HG02973 (cell line): ENCODE results near the gene GPC1.
"Not testable (repeated sequence)": the region's sequence is repeated elsewhere in the genome, so short reads cannot be mapped to it uniquely, and the experiment has no call there.

Experiments used
- ATAC-seq: cut with Tn5 transposase; IDR thresholded peaks from one replicate; pipeline ENCODE4 v1.9.1; 2021; ENCODE audit warnings: moderate library complexity; ENCODE audit not compliant: unreplicated experiment

The GPC1 gene, protein sequence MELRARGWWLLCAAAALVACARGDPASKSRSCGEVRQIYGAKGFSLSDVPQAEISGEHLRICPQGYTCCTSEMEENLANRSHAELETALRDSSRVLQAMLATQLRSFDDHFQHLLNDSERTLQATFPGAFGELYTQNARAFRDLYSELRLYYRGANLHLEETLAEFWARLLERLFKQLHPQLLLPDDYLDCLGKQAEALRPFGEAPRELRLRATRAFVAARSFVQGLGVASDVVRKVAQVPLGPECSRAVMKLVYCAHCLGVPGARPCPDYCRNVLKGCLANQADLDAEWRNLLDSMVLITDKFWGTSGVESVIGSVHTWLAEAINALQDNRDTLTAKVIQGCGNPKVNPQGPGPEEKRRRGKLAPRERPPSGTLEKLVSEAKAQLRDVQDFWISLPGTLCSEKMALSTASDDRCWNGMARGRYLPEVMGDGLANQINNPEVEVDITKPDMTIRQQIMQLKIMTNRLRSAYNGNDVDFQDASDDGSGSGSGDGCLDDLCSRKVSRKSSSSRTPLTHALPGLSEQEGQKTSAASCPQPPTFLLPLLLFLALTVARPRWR

DNA sequence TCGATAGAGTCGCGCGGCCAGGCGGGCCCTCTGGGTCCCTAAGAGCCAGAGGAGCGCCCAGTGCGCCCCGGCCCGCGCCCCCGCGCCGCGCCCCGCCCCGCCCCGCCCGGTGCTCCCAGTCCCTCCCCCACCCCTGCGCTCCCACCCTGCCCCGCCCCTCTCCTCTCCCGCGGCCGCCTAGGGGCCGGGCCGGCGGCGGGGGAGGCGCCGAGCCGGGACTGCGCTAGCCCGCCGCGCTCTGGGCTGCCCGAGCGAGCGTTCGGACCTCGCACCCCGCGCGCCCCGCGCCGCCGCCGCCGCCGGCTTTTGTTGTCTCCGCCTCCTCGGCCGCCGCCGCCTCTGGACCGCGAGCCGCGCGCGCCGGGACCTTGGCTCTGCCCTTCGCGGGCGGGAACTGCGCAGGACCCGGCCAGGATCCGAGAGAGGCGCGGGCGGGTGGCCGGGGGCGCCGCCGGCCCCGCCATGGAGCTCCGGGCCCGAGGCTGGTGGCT lies at the start of gene GPC1:
Gene GPC1, plus strand, starts transcription at position 207 of the 491 bp plus-strand sequence. Its CDS starts 256 bp downstream, at position 463.
- ATAC-seq = peak; percentile 55

DNA sequence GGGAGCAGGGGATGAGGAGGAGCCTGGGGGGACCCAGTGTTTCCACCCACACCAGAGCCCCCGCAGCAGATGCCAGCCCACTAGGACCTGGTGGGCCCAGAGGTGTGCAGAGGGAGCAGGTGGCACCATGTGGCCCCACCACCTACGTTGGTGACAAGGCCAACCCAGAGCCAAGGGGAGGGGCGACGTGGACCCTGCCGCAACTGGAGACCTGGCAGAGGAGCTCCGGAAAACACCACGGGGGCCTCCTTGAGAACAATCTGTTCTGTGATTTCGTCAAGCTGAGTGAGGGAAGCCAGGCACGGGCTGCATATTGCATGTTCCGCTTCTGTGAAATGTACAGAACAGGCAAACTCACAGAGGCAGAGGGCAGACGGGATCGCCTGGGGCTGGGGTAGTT lies 49.1 kb upstream of the GPC1 start:
- no peak for ATAC-seq

DNA sequence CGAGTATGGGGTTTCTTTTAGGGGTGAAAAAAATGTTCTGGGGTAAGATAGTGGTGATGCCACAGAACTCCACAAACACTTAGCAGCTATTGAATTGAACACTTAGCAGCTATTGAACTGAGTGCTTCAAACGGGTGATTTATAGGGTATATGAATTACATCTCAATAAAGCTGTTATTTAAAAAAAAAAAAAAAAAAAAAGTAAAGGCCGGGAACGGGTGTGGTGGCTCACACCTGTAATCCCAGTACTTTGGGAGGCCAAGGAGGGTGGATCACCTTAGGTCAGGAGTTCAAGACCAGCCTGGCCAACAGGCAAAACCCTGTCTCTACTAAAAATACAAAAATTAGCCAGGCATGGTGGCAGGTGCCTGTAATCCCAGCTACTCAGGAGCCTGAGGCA lies 48.7 kb upstream of the GPC1 start:
- not testable (repeated sequence) for ATAC-seq

DNA sequence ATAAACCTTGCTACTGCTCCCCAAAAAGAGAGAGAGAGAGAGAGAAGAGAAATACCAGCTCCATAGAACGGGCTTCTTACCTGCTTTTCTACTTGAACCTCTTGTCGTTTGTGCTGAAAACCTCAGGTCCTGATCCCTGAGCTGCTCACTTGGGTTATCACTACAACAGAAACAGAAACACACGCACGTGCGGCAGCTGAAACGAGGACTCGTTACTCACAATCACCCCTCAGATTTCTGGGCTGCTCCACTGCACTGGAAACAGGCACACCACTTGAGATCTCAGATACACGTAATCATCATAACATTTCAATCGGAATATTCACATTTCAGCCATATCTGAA lies 48.2 kb upstream of the GPC1 start:
- ATAC-seq = no peak

DNA sequence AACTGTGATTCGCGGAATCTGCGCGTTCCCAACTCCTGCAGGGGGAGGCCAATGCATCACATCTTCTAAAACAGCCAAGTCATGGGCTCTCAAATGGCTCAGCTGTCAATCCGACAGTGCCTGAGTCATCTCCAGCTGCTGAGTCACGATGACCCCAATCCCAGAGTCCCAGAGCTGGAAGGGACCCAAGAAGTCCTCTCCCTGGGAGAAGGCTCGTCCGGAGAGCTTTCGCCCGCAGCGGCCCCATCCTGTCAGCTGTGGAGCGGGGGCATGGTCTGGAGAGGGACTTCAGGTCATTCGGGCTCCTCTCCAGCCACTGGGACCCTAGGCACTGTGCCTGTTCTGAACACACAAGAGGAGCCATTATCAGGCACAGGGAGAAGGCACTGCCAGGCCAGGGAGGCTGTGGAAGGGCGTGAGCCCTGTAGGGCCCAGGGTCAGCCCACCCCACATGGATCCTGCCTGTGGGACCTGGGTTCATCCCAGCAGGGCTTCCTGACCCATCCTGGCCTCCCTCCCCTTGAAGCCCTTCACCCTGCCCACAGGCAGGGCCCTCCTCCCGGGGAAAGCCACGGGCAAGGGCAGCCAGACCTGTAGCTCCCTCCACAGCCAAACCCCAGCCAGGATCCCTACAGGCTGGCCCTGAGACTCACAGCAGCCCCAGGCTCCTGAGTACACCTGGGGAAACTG lies 47.6 kb upstream of the GPC1 start:
- ATAC-seq = no peak

DNA sequence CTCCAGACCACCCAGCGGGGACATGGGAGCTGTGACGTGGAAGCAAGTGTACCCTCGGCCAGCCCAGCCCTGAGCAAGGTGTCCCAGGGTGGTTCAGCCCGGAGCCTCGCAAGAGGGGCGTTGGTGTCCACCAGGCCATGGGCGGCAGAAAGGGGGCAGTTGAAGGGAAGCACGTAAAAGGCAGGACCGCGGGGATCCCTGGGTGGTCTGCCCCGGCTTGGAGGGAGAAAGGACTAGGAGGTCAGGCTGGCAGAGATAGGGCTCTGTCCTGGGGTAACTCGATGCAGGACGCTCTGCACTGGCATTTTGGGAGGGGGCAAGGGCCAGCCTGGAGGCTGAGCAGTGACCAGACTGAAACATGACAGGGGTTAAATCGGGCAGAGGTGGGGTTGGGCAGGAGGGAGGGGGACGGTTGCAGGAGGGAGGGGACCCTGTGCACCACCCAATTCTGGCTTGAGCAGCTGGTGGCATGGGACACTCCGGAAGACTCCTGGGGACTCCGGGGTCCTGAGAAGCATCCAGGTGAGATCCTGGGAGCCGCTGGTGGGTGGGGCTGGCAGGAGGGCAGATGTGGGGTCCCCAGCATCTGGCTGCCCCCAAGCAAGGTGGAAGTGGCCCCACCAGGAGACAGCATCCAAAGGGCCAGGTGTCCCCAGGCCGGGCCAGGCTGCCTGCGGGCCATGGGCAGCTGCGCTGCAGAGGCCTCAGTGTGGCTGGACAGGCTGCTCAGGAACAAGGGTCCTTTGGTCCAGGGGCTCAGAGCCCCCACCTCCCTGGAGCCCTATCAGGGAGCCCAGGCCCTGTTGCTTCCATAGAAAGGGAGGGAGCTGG lies 46.8 kb upstream of the GPC1 start:
- no peak for ATAC-seq

DNA sequence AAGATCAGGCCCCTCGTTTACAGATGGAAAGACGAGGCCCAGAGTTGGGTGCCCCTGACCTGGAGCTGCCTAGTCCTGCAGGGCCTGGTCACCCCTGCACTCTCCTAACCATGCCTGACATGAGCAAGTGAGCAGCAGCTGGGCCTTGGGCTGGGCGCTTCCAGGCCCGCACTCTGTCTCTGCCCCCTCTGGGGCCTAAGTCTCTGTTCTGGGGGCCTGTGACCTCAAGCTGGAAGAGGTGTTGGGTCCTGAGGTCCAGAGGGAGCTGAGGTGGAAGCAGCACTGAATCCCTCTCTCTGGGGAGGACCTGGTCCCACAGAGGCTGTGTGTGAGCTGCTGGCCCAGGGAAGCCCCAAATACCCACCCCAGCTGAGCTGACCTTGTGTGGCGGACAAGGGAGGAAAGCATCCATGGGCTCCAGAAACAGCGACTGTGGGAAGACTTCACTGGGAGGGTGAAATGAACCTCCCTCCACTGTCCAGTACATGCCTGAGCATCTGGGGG lies 46.1 kb upstream of the GPC1 start:
- ATAC-seq = no peak

DNA sequence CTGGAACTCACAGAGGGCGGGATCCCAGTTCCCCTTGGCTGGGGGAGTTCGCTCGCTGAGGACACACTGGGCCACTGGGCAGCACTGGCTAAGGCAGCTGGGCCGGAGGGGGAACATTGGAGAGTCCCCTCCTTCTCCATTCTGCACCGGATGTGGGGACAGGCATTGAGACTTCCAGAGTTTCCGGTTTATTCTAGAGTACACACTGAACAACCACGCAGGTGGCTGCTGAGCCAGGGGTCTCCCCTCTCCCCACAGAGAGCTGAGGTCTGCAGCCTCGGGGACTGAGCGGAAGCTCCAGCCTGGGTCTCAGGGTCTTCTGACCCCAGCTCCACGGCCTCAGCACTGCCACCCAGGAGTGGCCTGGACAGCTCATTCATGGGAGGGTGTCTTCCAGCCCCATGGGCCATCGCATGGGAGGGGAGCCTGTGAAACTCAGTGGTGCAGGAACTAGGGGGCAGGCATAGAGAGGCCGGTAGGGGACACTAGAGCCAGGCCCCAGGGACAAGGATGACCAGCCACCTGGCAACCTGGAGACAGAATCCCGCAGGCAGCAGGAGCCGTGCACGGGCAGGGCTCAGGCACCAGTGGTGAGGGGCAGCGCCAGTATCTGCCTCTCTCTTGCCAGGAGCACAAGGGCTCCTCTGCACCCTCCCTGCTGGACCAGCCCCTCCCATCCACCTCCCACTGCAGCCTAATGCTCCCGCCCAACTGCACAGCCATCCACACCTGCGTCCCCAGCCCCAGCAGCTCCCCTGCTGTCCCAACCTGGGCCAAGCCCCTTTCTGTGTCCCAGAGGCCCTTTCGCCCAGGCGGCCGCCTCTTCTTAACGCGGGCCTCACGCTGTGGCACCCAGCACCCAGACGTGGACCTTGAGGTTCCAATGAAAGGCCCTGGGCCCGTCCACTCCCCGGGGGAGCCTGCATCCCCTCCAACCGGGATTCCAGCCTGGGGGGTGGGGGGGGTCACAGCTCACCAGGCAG lies 45.1 kb upstream of the GPC1 start:
- ATAC-seq = no peak

DNA sequence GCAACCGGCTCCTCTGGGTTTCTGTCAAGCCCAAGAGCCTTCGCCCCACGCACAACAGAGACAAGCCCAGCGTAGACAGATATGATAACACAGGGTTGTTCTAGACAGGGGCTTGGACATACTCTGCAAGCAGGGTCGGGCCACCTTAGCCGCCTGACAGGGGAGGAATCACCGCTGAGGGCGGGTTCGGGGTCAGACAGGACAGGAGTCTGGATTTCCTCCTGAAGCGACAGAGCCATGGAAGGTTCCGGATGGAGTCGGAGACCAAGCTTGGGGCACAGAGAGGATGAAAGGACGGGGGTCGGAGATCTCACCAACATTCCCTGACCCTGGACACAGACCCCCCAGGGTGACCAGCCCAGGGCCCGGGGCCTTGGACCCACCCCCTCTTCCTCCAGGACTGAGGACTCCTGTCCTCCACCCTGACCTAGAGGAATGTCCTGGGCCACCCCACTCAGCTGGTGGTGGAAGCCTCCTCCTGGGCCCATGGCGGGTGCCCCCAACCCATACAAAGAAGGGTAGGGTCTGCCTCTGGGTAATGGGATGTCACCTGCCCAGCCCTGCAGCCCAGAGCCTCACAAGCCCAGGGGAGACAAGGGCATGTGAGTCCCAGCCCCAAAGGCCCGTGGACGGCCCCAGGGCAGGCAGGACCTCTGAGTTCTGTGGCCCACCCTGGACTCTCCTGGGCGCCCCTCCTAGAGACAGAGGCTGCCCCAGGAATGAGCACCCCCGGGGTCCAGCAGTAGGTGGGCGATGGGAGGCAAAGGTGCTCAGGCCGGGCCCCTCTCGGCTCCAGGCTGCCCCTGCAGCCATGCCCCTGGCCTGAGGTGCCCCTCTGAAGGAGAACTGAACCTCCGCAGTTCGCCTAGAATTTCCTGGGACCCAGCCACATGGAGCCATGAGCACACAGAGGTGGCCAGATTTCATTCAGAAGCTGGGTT lies 44.1 kb upstream of the GPC1 start:
- ATAC-seq = no peak

DNA sequence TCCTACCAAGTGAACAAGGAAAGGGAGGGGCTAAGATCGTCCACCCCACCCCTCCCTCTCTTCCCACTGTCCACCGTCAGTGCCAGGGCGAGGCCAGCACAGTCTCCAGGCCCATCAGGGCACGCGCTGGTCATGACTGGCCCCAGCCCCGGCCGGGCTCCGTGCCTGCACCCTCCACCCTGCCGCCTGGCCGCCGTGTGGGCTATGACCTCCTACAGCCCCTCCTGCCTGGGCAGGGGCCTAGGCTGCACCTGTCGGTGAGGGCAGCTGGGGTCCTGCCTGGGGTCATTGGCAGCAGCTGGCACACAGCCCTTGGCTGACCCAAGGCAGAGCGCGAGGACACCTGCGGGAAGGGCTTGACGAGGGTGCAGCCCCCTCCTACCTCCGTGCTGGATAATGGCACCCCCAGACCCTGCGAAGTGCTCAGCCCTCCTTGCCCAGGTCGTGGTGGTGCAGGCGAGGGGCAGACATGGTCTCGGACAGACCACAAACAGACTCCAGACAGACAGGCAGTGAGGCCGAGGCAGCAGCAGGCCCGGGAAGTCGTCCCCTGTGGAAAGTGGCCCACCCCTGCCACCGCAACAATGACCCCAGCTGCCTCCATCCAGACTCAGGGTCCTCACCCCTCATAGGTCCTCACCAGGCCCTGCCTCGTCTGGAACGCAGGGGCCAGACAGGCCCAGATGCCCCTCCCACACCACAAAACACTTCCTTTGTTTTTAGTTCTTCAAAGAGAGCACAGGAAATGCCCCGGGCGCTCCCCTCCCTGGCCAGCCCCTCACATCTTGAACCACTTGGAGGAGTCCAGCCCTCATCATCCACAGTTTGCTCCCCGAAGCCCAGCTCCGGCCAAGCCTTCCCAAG lies 43.1 kb upstream of the GPC1 start:
- ATAC-seq = no peak

DNA sequence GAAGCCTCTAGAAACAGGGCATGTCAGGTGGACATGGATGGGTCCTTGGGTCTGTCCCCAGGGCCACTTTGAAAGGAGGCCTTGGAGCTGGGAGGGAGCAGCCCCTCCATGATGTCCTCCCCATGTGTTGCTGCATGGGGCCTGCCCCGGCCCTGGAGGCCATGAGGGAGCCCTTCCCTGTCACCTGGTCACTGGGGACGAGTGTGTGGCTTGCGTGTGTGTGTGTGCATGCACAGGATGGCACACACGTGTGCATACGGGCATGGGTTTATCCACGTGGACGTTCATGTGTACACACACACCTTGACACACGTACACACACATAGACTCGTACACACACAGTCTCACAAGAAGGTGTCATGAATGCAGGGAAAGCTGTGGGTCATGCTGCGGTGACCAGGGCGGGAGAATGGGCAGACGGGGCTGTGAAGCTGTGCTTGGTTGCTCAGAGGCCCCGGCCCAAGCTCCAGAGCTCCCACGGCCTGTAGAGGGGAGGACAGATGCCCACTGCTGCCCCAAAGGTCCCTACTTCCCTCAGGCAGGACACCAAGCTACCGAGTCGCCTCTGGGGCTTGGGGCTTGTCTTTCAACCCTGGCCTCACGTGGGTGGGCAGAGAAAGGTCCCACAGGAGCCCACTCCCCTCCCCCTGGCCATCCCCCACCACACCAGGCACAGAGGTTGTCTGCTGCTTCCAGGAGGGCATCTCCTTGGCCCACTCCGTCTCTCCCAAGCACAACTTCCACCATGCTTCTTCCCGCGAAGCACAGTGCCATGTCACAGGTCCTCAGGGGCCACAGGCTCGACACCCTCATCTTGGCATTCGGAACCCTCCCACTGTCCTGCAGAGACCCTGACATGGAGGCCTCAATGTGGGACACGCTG lies 42.3 kb upstream of the GPC1 start:
- no peak for ATAC-seq

DNA sequence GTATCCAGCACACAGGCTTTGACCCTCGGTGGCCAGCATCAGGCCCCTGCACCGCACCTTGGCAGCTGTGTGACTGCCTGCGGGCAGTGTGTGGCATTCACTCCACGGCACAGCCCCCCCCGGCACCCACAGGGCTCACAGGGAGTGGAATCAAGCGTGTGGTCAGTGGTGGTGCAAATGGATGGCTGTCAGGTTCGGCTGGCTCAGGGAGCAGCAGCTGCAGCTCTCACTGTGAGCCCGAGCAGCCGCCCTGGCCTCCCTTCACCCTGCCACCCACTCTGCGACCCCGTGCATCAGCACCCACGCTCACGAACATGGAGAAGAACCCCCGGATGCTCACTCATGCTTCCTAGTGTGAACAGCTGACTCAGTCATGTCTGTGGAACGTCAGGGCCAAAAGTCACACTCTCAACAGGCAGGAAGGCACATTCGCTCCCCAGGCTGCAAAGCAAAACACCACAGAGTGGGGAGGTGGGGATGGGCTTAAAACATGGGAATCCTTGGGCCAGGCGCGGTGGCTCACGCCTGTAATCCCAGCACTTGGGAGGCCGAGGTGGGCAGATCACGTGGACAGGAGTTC lies 41.5 kb upstream of the GPC1 start:
- ATAC-seq = no peak

DNA sequence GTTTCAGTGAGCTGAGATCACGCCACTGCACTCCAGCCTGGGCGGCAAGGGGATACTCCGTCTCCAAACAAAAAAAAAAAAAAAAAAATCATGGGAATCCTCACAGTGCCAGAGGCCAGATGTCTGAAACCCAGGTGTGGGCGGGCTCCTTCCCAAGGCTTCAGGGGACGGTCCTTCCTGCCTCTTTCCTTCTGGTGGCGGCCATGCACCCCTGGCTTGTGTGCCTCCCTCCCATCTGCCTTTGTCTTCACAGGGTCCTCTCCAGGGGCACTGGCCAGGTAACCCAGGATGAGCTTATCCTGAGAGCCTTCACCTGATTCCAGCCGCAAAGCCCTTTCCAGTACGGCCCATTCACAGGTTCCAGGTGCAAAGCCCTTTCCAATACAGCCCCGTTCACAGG lies 40.9 kb upstream of the GPC1 start:
- ATAC-seq = no peak

DNA sequence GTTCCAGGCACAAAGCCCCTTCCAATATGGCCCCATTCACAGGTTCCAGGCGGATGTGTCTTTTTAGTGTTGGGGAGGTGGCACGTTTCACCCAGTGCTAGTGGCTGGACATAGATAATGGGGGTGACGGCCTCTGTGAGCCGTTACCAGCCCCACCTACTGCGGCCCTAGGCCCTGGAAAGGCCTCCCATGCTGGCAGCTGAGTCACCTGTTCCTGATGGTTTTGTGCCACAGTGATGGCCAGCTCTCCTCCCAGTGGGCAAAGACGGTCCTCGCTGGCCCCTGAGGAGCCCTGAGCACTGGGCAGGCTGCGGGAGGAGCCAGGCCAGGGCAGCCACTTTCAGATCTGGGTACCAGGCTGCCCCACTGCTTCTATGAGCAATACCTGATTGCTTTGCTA lies 40.0 kb upstream of the GPC1 start:
- ATAC-seq = no peak

DNA sequence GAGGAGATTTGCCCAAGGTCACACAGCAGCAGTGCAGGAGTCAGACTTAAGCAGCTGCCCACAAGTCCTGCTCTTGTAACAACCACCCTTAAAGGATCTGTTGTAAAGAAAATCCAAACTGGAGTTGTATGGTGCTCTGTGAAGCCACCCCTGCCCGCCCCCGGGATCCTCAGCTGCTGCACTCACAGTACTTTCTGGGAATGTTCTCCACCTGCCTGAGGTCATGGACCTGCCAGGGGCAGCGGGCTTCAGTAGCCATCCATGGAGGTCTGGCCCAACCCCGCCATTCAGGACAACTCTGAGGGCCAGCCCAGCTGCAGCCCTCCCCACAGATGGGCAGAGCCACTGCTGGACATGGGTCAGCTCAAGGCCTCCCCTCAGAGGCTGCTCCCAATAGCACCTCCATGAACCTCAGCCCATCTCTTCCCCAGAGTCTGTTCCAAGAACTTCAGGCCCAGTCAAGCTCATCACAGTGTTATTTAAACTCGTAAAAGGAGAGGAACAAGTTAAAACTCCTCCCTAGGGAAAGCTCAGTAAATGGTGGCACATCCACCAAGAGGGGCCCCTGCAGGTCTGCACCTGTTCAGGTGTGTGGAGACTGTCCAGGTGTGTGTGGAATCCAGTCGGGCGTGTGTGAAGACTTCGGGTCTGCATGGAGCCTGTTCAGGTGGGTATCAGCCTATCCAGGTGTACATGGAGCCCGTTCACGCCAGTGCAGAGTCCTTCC lies 39.4 kb upstream of the GPC1 start:
- no peak for ATAC-seq
